Measurements from ENCODE around the gene RPL36. TPM values are rescaled to one million over a fixed set of nuclear protein-coding genes. Genes with fewer than 3 reads are reported as not detected.

Gene RPL36
- total and polyA plus RNA-seq, 9 of the 15 experiments (the other 6 are each of a cell fraction or from before 2014, with no cell fraction given): 350 to 3,412 (median 1,507) TPM

DNA sequence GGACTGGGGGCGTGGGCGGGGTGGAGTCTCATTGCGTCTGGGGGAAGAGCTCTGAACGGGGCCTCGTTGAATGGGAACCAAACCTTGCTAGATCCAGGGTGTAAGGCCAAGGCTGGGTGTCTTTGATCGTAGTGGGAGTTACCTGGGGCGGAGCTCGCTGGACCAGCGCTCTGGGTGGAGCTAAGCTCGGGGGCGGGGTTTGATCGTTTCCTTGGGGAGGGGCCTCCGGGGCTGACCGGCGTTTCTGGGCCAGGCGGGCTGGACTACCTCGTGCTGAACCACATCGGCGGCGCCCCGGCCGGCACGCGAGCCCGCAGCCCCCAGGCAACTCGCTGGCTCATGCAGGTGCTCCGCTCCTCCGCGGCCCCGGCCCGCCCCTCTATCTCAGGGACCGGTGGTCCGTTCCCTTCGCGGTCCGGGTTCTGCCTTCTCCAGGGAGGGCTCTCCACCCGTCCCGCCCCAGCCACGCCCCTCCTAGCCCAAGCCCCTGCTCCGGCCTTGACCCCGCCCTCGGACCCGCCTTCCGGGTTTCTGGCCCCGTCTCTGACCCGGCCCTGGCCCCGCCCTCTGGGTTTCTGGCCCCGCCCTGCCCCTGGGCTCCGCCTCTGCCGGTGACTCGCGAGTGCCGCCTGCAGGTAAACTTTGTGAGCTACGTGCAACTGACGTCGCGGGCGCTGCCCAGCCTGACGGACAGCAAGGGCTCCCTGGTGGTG lies 3.3 kb upstream of the RPL36 start (continued):
- TF ChIP-seq L3MBTL2 (IDR thresholded peaks at IDR 0.05) (peak; percentile 88), CSDE1 (IDR thresholded peaks at IDR 0.05) (no peak), ADNP (tag; IDR thresholded peaks at IDR 0.05) (no peak), CBX2 (IDR thresholded peaks at IDR 0.05; ENCODE audit: insufficient read depth, low read length, poor library complexity, severe bottlenecking) (no peak)
- TF ChIP-seq, protein P1, sequence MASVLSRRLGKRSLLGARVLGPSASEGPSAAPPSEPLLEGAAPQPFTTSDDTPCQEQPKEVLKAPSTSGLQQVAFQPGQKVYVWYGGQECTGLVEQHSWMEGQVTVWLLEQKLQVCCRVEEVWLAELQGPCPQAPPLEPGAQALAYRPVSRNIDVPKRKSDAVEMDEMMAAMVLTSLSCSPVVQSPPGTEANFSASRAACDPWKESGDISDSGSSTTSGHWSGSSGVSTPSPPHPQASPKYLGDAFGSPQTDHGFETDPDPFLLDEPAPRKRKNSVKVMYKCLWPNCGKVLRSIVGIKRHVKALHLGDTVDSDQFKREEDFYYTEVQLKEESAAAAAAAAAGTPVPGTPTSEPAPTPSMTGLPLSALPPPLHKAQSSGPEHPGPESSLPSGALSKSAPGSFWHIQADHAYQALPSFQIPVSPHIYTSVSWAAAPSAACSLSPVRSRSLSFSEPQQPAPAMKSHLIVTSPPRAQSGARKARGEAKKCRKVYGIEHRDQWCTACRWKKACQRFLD (CRISPR knock-in tag; IDR thresholded peaks at IDR 0.05): peak; percentile 61; the same call in 1 of the 2 replicates
- TF ChIP-seq, protein P2, sequence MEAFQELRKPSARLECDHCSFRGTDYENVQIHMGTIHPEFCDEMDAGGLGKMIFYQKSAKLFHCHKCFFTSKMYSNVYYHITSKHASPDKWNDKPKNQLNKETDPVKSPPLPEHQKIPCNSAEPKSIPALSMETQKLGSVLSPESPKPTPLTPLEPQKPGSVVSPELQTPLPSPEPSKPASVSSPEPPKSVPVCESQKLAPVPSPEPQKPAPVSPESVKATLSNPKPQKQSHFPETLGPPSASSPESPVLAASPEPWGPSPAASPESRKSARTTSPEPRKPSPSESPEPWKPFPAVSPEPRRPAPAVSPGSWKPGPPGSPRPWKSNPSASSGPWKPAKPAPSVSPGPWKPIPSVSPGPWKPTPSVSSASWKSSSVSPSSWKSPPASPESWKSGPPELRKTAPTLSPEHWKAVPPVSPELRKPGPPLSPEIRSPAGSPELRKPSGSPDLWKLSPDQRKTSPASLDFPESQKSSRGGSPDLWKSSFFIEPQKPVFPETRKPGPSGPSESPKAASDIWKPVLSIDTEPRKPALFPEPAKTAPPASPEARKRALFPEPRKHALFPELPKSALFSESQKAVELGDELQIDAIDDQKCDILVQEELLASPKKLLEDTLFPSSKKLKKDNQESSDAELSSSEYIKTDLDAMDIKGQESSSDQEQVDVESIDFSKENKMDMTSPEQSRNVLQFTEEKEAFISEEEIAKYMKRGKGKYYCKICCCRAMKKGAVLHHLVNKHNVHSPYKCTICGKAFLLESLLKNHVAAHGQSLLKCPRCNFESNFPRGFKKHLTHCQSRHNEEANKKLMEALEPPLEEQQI (IDR thresholded peaks at IDR 0.05): no peak

Data from K562 (cell line).